Measurements from ENCODE around the gene ANXA9. TPM values are rescaled to one million over a fixed set of nuclear protein-coding genes. Genes with fewer than 3 reads are reported as not detected.

The ANXA9 gene
- total RNA-seq, 1 donor from 2014 or later = not detected

DNA sequence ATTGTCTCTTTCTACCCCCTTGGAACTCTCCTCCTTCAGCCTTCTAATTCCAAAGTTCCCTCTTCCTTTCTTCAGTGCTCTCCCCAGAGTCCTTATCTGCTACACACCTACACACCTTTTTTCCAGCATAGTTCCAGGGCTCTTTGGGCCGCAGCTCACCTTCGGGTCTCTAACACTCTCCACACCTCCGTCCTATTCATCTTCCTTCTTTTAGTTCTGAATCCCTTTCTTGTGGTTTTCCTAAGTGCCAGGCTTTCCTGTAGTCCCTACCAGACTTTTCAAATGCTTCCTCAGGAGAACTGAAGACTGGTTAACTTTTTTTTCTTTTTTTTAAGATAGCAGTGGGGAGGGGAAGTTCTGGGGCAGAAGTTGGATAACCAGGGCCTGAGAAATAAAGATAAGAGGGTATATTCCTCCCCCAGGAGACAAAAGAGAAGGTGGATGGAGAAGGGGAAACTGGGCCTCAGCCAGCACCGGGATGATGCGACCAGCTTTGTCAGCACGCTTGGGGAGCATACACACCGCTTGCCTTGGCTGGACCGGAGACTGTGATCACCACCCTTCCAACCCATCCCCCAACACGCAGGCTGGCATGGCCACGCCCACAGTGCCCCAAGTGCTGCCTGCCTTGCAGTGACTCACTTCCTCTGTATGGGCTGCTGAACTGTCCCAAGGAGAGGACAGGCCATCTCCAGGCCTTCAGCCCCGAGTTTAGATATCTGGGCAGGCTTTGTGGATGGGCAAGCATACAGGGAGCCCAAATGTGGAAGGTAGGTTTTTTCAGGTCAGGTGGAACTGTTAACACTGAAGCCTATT lies 5.0 kb upstream of the ANXA9 start:
- no peak for DNase-seq (ENCODE audit: low read depth)
- H4K20me1 ChIP-seq (ENCODE audit: insufficient read depth, low read length) = peaks cover 18% of the 10 kb centered on the region
- no peaks in the 10 kb centered on the region for H3K27me3 Mint-ChIP-seq (ENCODE audit: low read depth, unreplicated experiment)
- peak overlapping the region; percentile 10 for H3K27ac Mint-ChIP-seq (ENCODE audit: unreplicated experiment)
- no peak overlapping the region for H3K4me3 ChIP-seq (ENCODE audit: insufficient read depth, low read depth, low read length)
- no peak for FAIRE-seq
- H3K27me3 ChIP-seq (ENCODE audit: insufficient read depth, low read length) = no peaks in the 10 kb centered on the region
- peak overlapping the region; percentile 55 for H3K4me3 Mint-ChIP-seq (ENCODE audit: unreplicated experiment)
- no peak overlapping the region for H3K27ac ChIP-seq (ENCODE audit: low read depth, low read length)
- no peaks in the 10 kb centered on the region for H3K9me3 ChIP-seq (ENCODE audit: insufficient read depth, low read depth, low read length)
- H3K4me1 Mint-ChIP-seq (ENCODE audit: low read depth, unreplicated experiment) = peaks cover 34% of the 10 kb centered on the region
- no peak overlapping the region for H3K9ac ChIP-seq (ENCODE audit: low read length)
- H3K4me1 ChIP-seq (ENCODE audit: insufficient read depth, low read length) = peaks cover 41% of the 10 kb centered on the region
- TF ChIP-seq EZH2 (IDR thresholded peaks at IDR 0.05; ENCODE audit: insufficient read depth, low read length) (no peak), CTCF (IDR thresholded peaks at IDR 0.05; ENCODE audit: insufficient read depth, low read depth, low read length) (no peak)
- H3K79me2 ChIP-seq (ENCODE audit: insufficient read depth, low read length) = peaks cover 21% of the 10 kb centered on the region
- no peaks in the 10 kb centered on the region for H3K36me3 ChIP-seq (ENCODE audit: insufficient read depth, low read length)
- H3K36me3 Mint-ChIP-seq (ENCODE audit: low read depth, unreplicated experiment) = peaks cover 2% of the 10 kb centered on the region
- peak overlapping the region; percentile 54 for H2AFZ ChIP-seq (ENCODE audit: low read depth, low read length)
- H3K4me2 ChIP-seq (ENCODE audit: low read length) = peak overlapping the region; percentile 72
- H3K9me3 Mint-ChIP-seq (ENCODE audit: unreplicated experiment) = no peaks in the 10 kb centered on the region

- Histone ChIP-seq H3K27ac (ENCODE audit: low read depth, low read length) (no peak overlapping the region), H3K4me1 (ENCODE audit: insufficient read depth, low read length) (peaks cover 31% of the 10 kb centered on the region), H3K4me2 (ENCODE audit: low read length) (peak overlapping the region; percentile 71), H3K36me3 (ENCODE audit: insufficient read depth, low read length) (no peaks in the 10 kb centered on the region), H3K27me3 (ENCODE audit: insufficient read depth, low read length) (no peaks in the 10 kb centered on the region), H2AFZ (ENCODE audit: low read depth, low read length) (peak overlapping the region; percentile 51), H3K9me3 (ENCODE audit: insufficient read depth, low read depth, low read length) (no peaks in the 10 kb centered on the region), H3K4me3 (ENCODE audit: insufficient read depth, low read depth, low read length) (no peak overlapping the region), H3K79me2 (ENCODE audit: insufficient read depth, low read length) (no peaks in the 10 kb centered on the region), H3K9ac (ENCODE audit: low read length) (no peak overlapping the region), H4K20me1 (ENCODE audit: insufficient read depth, low read length) (no peaks in the 10 kb centered on the region)
- no peak overlapping the region for H3K4me3 Mint-ChIP-seq (ENCODE audit: unreplicated experiment)
- no peak for FAIRE-seq
- H3K36me3 Mint-ChIP-seq (ENCODE audit: low read depth, unreplicated experiment) = no peaks in the 10 kb centered on the region
- H3K27ac Mint-ChIP-seq (ENCODE audit: unreplicated experiment) = peak overlapping the region; percentile 69
- no peak for TF ChIP-seq EZH2 (IDR thresholded peaks at IDR 0.05; ENCODE audit: insufficient read depth, low read length)
- TF ChIP-seq CTCF (IDR thresholded peaks at IDR 0.05; ENCODE audit: insufficient read depth, low read depth, low read length) = peak; percentile 100
- peaks cover 3% of the 10 kb centered on the region for H3K27me3 Mint-ChIP-seq (ENCODE audit: low read depth, unreplicated experiment)
- peaks cover 23% of the 10 kb centered on the region for H3K4me1 Mint-ChIP-seq (ENCODE audit: low read depth, unreplicated experiment)
- DNase-seq (ENCODE audit: low read depth) = peak; percentile 65
- H3K9me3 Mint-ChIP-seq (ENCODE audit: unreplicated experiment) = no peaks in the 10 kb centered on the region
Measured at GRCh38 chr1:150979092-150980056, 2.7 kb upstream of the ANXA9 start.

Data from astrocyte (in vitro differentiated cells and primary cell).